ENCODE results near the gene PLEKHA7. TPM values are rescaled to one million over a fixed set of nuclear protein-coding genes. Genes with fewer than 3 reads are reported as not detected.

The PLEKHA7 gene
- total and polyA plus RNA-seq, 8 donors, result 14.9 to 29.9 (median 20.0) TPM

DNA sequence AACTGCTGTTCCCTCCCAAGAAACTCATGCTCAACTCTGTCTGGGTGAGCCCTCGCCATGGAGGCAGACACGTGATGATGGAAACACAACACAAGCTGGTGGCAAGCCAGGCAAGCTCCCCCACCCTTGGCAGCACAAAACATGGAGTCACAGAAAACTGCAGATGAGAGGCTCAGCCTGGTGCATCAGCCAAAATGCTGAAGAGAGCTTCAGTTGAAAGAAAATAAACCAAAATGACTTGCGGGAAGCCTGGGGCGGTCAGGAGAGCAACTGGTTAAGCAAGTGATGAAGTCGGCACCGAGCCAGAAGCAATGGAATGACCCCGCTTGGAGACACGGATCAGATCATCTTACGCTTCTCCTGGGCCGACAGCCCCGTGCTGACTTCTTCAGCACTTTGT is 207.4 kb downstream of the PLEKHA7 start:
- H3K4me3 ChIP-seq, result no peak overlapping the region
- TF ChIP-seq, protein P1, sequence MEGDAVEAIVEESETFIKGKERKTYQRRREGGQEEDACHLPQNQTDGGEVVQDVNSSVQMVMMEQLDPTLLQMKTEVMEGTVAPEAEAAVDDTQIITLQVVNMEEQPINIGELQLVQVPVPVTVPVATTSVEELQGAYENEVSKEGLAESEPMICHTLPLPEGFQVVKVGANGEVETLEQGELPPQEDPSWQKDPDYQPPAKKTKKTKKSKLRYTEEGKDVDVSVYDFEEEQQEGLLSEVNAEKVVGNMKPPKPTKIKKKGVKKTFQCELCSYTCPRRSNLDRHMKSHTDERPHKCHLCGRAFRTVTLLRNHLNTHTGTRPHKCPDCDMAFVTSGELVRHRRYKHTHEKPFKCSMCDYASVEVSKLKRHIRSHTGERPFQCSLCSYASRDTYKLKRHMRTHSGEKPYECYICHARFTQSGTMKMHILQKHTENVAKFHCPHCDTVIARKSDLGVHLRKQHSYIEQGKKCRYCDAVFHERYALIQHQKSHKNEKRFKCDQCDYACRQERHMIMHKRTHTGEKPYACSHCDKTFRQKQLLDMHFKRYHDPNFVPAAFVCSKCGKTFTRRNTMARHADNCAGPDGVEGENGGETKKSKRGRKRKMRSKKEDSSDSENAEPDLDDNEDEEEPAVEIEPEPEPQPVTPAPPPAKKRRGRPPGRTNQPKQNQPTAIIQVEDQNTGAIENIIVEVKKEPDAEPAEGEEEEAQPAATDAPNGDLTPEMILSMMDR (IDR thresholded peaks at IDR 0.05), result no peak
- peaks cover 0 to 15% (median 0%) of the 10 kb centered on the region in 3 donors for H3K36me3 ChIP-seq
- 69 to 77% methylated on average over 11 of the region's 11 CpGs for WGBS, 2 donors
- no peaks in the 10 kb centered on the region for H3K9me3 ChIP-seq
- no peaks in the 10 kb centered on the region for H3K27me3 ChIP-seq
- no peak for ATAC-seq
- H3K27ac ChIP-seq, result peak overlapping the region in 1 of 4 donors; percentile 8
- FAIRE-seq, result no peak
- DNase-seq, result no peak
- peaks cover 0 to 12% (median 3%) of the 10 kb centered on the region in 3 donors for H3K4me1 ChIP-seq
- intact Hi-C loops (cut with DNase I), result loop anchor here in 1 of 3 donors (10.0 kb wide), 1 partner anchor 258 kb away; no protein-coding TSS in a partner anchor

DNA sequence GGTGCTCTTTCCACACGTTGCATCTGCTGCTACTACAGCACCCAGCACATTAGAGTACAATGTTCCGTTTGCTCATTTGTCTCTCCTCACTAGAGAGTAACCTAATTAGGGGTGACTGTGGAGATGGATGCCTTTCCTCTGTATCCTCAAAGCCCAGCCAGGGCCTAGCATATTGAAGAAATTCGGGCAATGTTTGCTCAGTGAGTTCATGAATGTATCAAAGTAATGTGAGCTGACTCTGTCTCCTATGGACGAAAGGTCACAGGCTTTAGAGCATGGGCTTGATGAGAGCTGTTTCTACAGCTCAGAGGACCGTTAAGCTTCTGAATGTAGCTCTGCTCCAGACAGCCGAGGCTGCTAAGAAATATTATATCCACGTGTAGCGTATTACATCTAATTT is 208.3 kb downstream of the PLEKHA7 start:
- intact Hi-C loops (cut with DNase I), result loop anchor here in 1 of 3 donors (10.0 kb wide), 1 partner anchor 259 kb away; no protein-coding TSS in a partner anchor
- peaks cover 0 to 12% (median 3%) of the 10 kb centered on the region in 3 donors for H3K4me1 ChIP-seq
- no peaks in the 10 kb centered on the region for H3K9me3 ChIP-seq
- no peak overlapping the region for H3K27ac ChIP-seq
- peaks cover 0 to 13% (median 0%) of the 10 kb centered on the region in 3 donors for H3K36me3 ChIP-seq
- H3K27me3 ChIP-seq, result no peaks in the 10 kb centered on the region
- FAIRE-seq (no peak), ATAC-seq (no peak), DNase-seq (no peak)
- WGBS, 2 donors, result 84 to 88% methylated on average over 8 of the region's 8 CpGs
- TF ChIP-seq, protein P1 (IDR thresholded peaks at IDR 0.05), result no peak
- H3K4me3 ChIP-seq, result no peak overlapping the region

DNA sequence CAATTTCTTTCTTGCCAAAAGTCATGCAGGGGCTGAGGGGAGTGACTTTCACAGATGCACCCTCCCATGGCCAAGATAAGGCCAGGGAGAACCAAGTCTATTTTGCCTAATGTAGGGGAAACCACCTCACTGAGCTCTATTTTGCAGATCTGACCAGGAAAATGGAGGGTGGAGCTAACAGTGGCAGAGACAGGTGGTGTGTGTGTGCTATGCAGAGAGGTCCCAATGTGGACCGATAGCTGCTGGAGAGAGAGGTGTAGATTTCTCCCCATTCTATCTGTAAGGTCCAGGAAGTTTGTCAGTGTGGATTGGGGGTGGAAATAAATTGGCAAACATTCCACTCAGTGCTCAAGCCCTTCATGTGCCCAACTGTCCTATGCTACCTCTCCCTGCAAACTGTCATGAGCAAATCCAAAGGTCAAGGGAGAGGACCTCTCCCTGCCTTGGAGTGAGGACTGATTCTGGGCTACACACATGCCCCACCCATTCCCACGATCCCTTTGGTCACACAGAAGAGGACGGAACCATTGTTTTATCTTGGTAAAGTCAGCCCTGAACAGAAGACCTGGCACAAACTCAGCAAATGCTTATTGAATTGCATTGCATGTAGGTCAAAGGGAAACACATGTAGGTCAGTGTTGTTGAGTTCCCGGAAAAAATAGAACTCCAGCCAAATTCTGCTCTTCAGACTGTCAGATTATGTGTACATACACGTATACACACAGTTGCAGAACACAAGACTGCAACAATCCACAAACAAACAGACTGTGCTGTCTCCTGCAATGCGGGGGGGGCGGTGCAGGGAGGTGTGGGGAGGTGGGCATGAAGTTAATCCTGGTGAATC is 209.9 kb downstream of the PLEKHA7 start:
- Histone ChIP-seq H3K9me3 (no peaks in the 10 kb centered on the region), H3K27me3 (no peaks in the 10 kb centered on the region), H3K36me3 (peaks cover 0 to 12% (median 0%) of the 10 kb centered on the region in 3 donors), H3K4me3 (no peak overlapping the region), H3K27ac (peak overlapping the region in 1 of 4 donors; percentile 23), H3K4me1 (peaks cover 0 to 7% (median 3%) of the 10 kb centered on the region in 3 donors)
- FAIRE-seq (no peak), ATAC-seq (peak; percentile 45 to 68 (median 66)), DNase-seq (peak in 1 of 6 donors; percentile 1)
- intact Hi-C loops (cut with DNase I), result loop anchor here in 1 of 3 donors (10.0 kb wide), 1 partner anchor 260 kb away; no protein-coding TSS in a partner anchor
- TF ChIP-seq, protein P1 (IDR thresholded peaks at IDR 0.05), result no peak
- WGBS, 2 donors, result 30 to 43% methylated on average over 7 of the region's 7 CpGs

DNA sequence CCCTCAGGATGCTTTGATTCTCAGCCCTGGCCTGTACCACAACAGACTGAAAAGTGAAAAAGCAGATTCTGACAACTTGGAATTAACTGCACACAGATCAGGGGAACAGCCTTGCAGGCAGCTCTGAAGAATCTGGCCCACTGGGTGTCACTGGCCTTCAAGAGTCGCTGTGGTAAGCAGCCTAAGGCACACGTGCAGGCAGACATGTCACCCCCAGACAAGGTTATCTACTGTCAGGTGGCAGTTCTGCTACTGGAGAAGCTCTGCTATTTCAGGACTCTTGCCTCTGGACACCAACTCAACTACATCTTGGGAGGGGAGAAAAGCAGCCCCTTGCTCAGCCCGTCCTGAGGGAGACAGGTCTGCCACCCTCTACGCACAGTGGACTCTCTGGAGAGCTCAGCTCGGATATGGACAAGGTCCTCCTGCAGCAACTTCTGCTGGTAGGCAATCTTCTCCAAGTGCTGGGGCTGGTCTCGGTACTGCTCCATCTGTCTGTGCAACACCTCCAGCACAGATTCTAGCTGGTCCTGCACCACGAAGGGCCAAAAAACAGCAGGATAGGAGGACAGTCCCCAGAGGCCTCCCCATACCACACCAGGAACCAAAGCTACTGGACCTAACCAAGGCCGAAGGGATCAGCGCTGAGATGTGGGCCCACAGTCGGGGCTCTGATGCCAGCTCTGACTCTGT is 212.8 kb downstream of the PLEKHA7 start:
- ATAC-seq (no peak), FAIRE-seq (no peak), DNase-seq (peak in 1 of 6 donors; percentile 24)
- Histone ChIP-seq H3K4me1 (peaks cover 0 to 7% (median 3%) of the 10 kb centered on the region in 3 donors), H3K4me3 (no peak overlapping the region), H3K36me3 (peaks cover 0 to 12% (median 0%) of the 10 kb centered on the region in 3 donors), H3K27me3 (no peaks in the 10 kb centered on the region), H3K27ac (no peak overlapping the region), H3K9me3 (no peaks in the 10 kb centered on the region)
- WGBS, 2 donors, result 88 to 89% methylated on average over 10 of the region's 10 CpGs
- intact Hi-C loops (cut with DNase I), result loop anchor here in 1 of 3 donors (10.0 kb wide), 1 partner anchor 263 kb away; no protein-coding TSS in a partner anchor
- TF ChIP-seq, protein P1 (IDR thresholded peaks at IDR 0.05), result no peak
